Measurements from ENCODE around the gene PPP2R3B.
"Not testable (repeated sequence)": the region's sequence is repeated elsewhere in the genome, so short reads cannot be mapped to it uniquely, and the experiment has no call there.

PPP2R3B gene

GRCh38 chrX:338281-338835, 48.3 kb downstream of the PPP2R3B start:
- no peak for DNase-seq (ENCODE audit: low spot score)

- no peak for DNase-seq (ENCODE audit: low spot score)
Measured at GRCh38 chrX:337331-337831, 49.3 kb downstream of the PPP2R3B start.

- DNase-seq (ENCODE audit: low spot score) = no peak
Measured at GRCh38 chrX:336227-336626, 50.5 kb downstream of the PPP2R3B start.

GRCh38 chrX:335758-336155, 51.0 kb downstream of the PPP2R3B start:
- no peak for DNase-seq (ENCODE audit: low spot score)

- no peak for DNase-seq (ENCODE audit: low spot score)
Measured at GRCh38 chrX:334971-335757, 51.5 kb downstream of the PPP2R3B start.

GRCh38 chrX:334331-334891, 52.3 kb downstream of the PPP2R3B start:
- no peak for DNase-seq (ENCODE audit: low spot score)

- no peak for DNase-seq (ENCODE audit: low spot score)
Measured at GRCh38 chrX:333611-334311, 52.9 kb downstream of the PPP2R3B start.

GRCh38 chrX:332916-333610, 53.6 kb downstream of the PPP2R3B start:
- DNase-seq (ENCODE audit: low spot score) = no peak

- DNase-seq (ENCODE audit: low spot score) = no peak
Measured at GRCh38 chrX:332496-332860, 54.2 kb downstream of the PPP2R3B start.

GRCh38 chrX:331825-332495, 54.7 kb downstream of the PPP2R3B start:
- DNase-seq (ENCODE audit: low spot score) = no peak

- no peak for DNase-seq (ENCODE audit: low spot score)
Measured at GRCh38 chrX:331151-331824, 55.4 kb downstream of the PPP2R3B start.

- no peak for DNase-seq (ENCODE audit: low spot score)
Measured at GRCh38 chrX:330726-331150, 56.0 kb downstream of the PPP2R3B start.

GRCh38 chrX:330141-330725, 56.5 kb downstream of the PPP2R3B start:
- not testable (repeated sequence) for DNase-seq (ENCODE audit: low spot score)

GRCh38 chrX:329291-329910, 57.3 kb downstream of the PPP2R3B start:
- no peak for DNase-seq (ENCODE audit: low spot score)

GRCh38 chrX:327660-328126, 59.0 kb downstream of the PPP2R3B start:
- DNase-seq (ENCODE audit: low spot score) = no peak

GRCh38 chrX:324664-325063, 62.0 kb downstream of the PPP2R3B start:
- not testable (repeated sequence) for DNase-seq (ENCODE audit: low spot score)

GRCh38 chrX:323721-324628, 62.7 kb downstream of the PPP2R3B start:
- DNase-seq (ENCODE audit: low spot score) = peak; percentile 30

GRCh38 chrX:320126-320783, 66.5 kb downstream of the PPP2R3B start:
- DNase-seq (ENCODE audit: low spot score) = no peak

Data from CD4-positive, alpha-beta T cell treated with Interleukin-15 for 4 hours (primary cell).